T-cell (primary cell): ENCODE measurements around the gene IL17RA. TPM values are rescaled to one million over a fixed set of nuclear protein-coding genes. Genes with fewer than 3 reads are reported as not detected.

Experiments
- ATAC-seq, 4 experiments: fragments of 200-7000 bp in 3 of 4; fragments of 150-1000 bp in 1 of 4; cut with Tn5 transposase; replicated peaks in 1 of 4; 1 replicate in 3 of 4; 2 replicates in 1 of 4; pipeline ENCODE4 v1.10.0; 2021; ENCODE audit warnings: moderate library complexity in 3 of 4, mild to moderate bottlenecking in 2 of 4, moderate number of reproducible peaks in 1 of 4
- CTCF ChIA-PET, 2 donors: fragments of 300-600 bp; sonication (Branson Sonifier 250); formaldehyde crosslinking; loops; one replicate each; lab custom pipeline; 2022; ENCODE audit warnings: antibody characterized with exemption in 2 of 2; lab: Charles Lee
- POLR2A ChIA-PET, 2 donors: fragments of 300-600 bp; sonication (Branson Sonifier 250); formaldehyde crosslinking; loops; one replicate each; lab custom pipeline; 2022; ENCODE audit warnings: antibody characterized with exemption in 2 of 2; lab: Charles Lee
- DNase-seq, 35 experiments: peaks; one replicate each; pipeline versions ENCODE4 v3.0.0 to v3.0.0-alpha.2; 2013 to 2023
- H3K27ac ChIP-seq: one replicate; pipeline ENCODE4 v1.5.1; 2013; ENCODE audit warnings: low read length
- H3K27me3 ChIP-seq, 2 experiments: replicated peaks in 1 of 2; 1 replicate in 1 of 2; 2 replicates in 1 of 2; pipeline versions ENCODE4 v1.6.1 to v1.7.0; 2013; ENCODE audit warnings: low read length in 1 of 2, mixed read lengths in 1 of 2; ENCODE audit not compliant: control insufficient read depth in 2 of 2, insufficient read depth in 2 of 2; ENCODE audit errors: extremely low read depth in 1 of 2
- H3K36me3 ChIP-seq, 2 donors: 1 replicate in 1 of 2; 2 replicates in 1 of 2; pipeline versions ENCODE4 v1.6.1 to v1.7.0; 2013; ENCODE audit warnings: low read length in 1 of 2; ENCODE audit not compliant: control insufficient read depth in 2 of 2, insufficient read depth in 1 of 2; ENCODE audit errors: extremely low read depth in 1 of 2
- H3K4me1 ChIP-seq, 2 experiments: 1 replicate in 1 of 2; 2 replicates in 1 of 2; pipeline versions ENCODE4 v1.6.1 to v1.7.0; 2013; ENCODE audit warnings: low read length in 2 of 2, mixed read lengths in 1 of 2; ENCODE audit not compliant: insufficient read depth in 2 of 2, control insufficient read depth in 1 of 2; ENCODE audit errors: extremely low read depth in 1 of 2
- H3K4me3 ChIP-seq, 2 donors: 1 replicate in 1 of 2; 2 replicates in 1 of 2; pipeline versions ENCODE4 v1.5.1 to v1.7.0; 2013; ENCODE audit warnings: mild to moderate bottlenecking in 2 of 2, low read length in 1 of 2, moderate library complexity in 1 of 2; ENCODE audit not compliant: control insufficient read depth in 1 of 2; ENCODE audit errors: extremely low read depth in 1 of 2
- H3K9me3 ChIP-seq: 2 replicates; pipeline ENCODE4 v1.7.0; 2013
- H3K27ac Mint-ChIP-seq, 2 donors: one replicate each; pipeline ENCODE4 v1.8.0; 2020 to 2021; ENCODE audit warnings: mild to moderate bottlenecking in 2 of 2, mixed read lengths in 2 of 2
- H3K27me3 Mint-ChIP-seq, 2 donors: one replicate each; pipeline ENCODE4 v1.8.0; 2021 to 2022; ENCODE audit warnings: mixed read lengths in 2 of 2
- H3K36me3 Mint-ChIP-seq: one replicate; pipeline ENCODE4 v1.8.0; 2021; ENCODE audit warnings: mixed read lengths
- H3K4me1 Mint-ChIP-seq, 3 donors: one replicate each; pipeline ENCODE4 v1.8.0; 2020 to 2022; ENCODE audit warnings: mixed read lengths in 3 of 3, mild to moderate bottlenecking in 1 of 3
- H3K4me3 Mint-ChIP-seq, 3 donors: one replicate each; pipeline ENCODE4 v1.8.0; 2020 to 2022; ENCODE audit warnings: mild to moderate bottlenecking in 3 of 3, mixed read lengths in 3 of 3, moderate library complexity in 3 of 3
- H3K9me3 Mint-ChIP-seq, 3 donors: one replicate each; pipeline ENCODE4 v1.8.0; 2020 to 2022; ENCODE audit warnings: mixed read lengths in 3 of 3
- WGBS: methylation state at CpG from one replicate; pipeline ENCODE4 v1.1.5; 2013; ENCODE audit warnings: missing lambda C conversion rate; ENCODE audit not compliant: insufficient coverage; 5-methylcytosine and 5-hydroxymethylcytosine counted together
- total RNA-seq, 35 experiments: library from RNA in 6 of 35; stranded (reverse) in 6 of 35; fragments of 120-200 nt in 1 of 35; gene quantifications; one replicate each; pipeline versions ENCODE4 v1.2.1 to v1.2.4 and lab custom pipeline; 2013 to 2026

IL17RA gene
- total RNA-seq, 5 donors from 2014 or later (not counting 1 experiment from before 2014, with no cell fraction given) = 38.8 to 72.7 (median 61.8) TPM

DNA sequence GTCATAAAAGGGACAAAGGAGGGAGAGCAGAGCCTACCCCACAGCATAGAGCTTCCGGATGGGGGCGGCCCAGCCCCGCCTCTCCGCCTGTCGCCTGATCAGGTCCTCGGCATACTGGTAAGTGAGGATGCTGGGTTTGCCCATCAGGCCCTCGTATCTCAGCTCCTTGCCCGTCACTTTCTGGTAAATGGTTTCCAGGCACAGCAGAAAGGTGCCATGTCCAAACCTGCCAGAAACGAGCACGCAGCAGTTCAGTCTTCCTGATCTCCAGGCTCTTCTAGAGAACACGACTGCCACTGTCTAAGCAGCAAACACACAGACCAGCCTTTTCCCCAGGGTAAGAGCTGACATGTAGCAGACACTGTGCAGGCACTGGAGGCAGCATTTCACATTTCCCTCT is 53.7 kb downstream of the IL17RA start:
- Mint-ChIP-seq H3K27ac (no peak overlapping the region), H3K4me1 (no peaks in the 10 kb centered on the region)
- CTCF ChIA-PET = no interaction called here

DNA sequence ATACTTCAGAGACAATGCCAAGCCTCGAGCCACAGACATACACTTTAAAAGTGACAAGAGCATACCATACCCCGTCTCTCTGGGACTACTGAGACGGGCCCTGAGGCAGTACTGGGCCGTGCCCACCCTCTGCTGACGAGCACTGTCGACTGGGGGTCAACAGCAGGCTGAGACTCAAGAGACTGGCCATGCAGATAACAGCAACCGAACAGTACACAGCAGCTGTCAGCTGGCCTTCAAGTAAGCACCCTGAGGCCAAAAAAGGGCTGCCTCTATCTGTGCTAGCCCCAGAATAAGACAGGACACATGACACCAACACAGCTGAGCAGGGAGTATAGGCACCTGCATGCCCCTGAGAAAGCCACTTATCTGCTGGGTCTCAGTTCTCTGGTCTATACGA is 55.2 kb downstream of the IL17RA start:
- Histone ChIP-seq H3K27ac (no peak overlapping the region), H3K27me3 (no peaks in the 10 kb centered on the region), H3K4me1 (no peaks in the 10 kb centered on the region), H3K4me3 (no peak overlapping the region), H3K9me3 (no peaks in the 10 kb centered on the region), H3K36me3 (peaks cover 17 to 52% of the 10 kb centered on the region in 2 donors)
- H3K9me3 Mint-ChIP-seq = no peaks in the 10 kb centered on the region
- 89% methylated on average over 8 of the region's 8 CpGs for WGBS
- DNase-seq (no peak), ATAC-seq (no peak)
- H3K27me3 Mint-ChIP-seq = no peaks in the 10 kb centered on the region
- ChIA-PET POLR2A (no interaction called here), CTCF (no interaction called here)
- H3K27ac Mint-ChIP-seq = no peak overlapping the region
- no peak overlapping the region for H3K4me3 Mint-ChIP-seq
- H3K4me1 Mint-ChIP-seq = no peaks in the 10 kb centered on the region
- peaks cover 37% of the 10 kb centered on the region for H3K36me3 Mint-ChIP-seq

More for the DNA sequence above, 53.7 kb downstream of the IL17RA start:
- Histone ChIP-seq H3K4me1 (no peaks in the 10 kb centered on the region), H3K4me3 (no peak overlapping the region), H3K36me3 (peaks cover 15 to 44% of the 10 kb centered on the region in 2 donors), H3K27me3 (no peaks in the 10 kb centered on the region), H3K9me3 (no peaks in the 10 kb centered on the region), H3K27ac (no peak overlapping the region)
- ATAC-seq (no peak), DNase-seq (no peak)
- H3K27me3 Mint-ChIP-seq = no peaks in the 10 kb centered on the region
- H3K36me3 Mint-ChIP-seq = peaks cover 40% of the 10 kb centered on the region
- H3K9me3 Mint-ChIP-seq = no peaks in the 10 kb centered on the region
- H3K4me3 Mint-ChIP-seq = no peak overlapping the region
- WGBS = 95% methylated on average over 9 of the region's 11 CpGs
- POLR2A ChIA-PET = no interaction called here

DNA sequence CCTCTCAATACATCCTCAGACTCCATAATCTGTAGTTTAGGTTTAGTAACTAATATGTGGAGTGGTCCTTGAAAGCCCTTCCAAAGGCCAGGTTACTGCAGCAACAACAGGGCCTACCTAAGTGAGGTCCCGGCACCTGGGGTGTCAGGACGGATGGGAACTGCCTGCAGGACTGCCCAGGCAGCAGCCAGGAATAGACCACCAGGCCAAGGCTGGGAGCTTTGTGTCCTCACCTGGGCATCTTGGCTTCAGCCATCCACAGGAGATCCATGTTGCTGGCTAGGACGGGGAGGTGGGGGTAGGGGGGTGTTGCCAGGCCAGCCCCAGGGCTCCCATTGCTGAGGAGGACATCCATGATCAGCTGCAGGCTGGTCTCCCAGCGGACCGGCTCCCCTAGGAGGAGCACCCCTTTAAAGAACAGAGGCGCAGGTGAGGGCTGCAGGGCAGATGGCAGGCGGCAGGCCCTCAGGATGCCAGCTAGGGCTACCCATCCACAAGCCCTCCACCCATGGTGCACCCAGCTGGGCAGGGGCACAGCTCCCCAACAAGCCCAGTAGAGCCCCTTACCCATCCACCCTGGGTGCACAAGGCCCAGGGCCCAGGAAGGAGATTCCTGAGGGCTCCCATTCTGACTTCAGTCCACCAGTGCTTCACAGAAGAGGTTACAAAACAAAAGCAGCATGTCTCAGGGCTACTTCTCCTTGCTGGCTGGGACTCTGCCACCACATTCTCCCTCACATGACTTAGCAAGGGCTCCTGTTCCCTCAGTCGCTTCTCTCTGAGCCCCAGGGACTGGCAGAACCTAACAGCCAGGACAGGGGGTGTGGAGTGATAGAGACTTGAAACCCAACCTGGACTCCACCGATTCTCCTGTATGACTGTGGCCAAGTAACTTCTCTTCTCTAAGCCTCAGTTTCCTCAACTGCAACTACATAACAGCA is 56.3 kb downstream of the IL17RA start:
- POLR2A ChIA-PET = no interaction called here
- H3K27me3 Mint-ChIP-seq = no peaks in the 10 kb centered on the region
- no peaks in the 10 kb centered on the region for H3K4me1 Mint-ChIP-seq
- Histone ChIP-seq H3K4me3 (no peak overlapping the region), H3K9me3 (no peaks in the 10 kb centered on the region), H3K36me3 (peaks cover 19 to 55% of the 10 kb centered on the region in 2 donors), H3K27me3 (no peaks in the 10 kb centered on the region), H3K4me1 (no peaks in the 10 kb centered on the region), H3K27ac (no peak overlapping the region)
- 93% methylated on average over 5 of the region's 9 CpGs for WGBS
- no peaks in the 10 kb centered on the region for H3K9me3 Mint-ChIP-seq
- H3K27ac Mint-ChIP-seq = no peak overlapping the region
- peaks cover 33% of the 10 kb centered on the region for H3K36me3 Mint-ChIP-seq
- no peak for DNase-seq
- CTCF ChIA-PET = no interaction called here
- no peak overlapping the region for H3K4me3 Mint-ChIP-seq
- ATAC-seq = no peak

DNA sequence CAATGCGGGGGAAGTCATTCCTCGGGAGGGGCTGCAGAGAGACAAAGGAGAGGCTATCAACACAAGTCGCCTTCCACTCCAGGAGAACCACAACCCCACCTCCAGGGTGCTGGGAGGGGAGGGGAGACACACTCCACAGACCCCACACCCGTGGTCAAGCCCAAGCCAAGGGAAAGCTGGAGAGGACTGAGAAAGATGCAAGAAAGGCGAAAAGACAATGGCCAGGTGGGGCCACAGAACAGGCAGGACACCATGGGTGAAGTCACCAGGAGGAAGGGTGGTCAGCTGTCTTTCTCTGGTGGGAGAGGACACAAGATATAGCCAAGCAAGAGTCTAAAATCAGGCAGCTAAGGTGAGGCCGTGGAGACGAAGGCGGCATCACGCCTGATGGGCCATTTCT is 58.3 kb downstream of the IL17RA start:
- Histone ChIP-seq H3K4me3 (no peak overlapping the region), H3K27me3 (no peaks in the 10 kb centered on the region), H3K27ac (no peak overlapping the region), H3K36me3 (peaks cover 19 to 54% of the 10 kb centered on the region in 2 donors), H3K9me3 (no peaks in the 10 kb centered on the region), H3K4me1 (no peaks in the 10 kb centered on the region)
- 100% methylated on average over 5 of the region's 9 CpGs for WGBS
- no peak for ATAC-seq
- H3K36me3 Mint-ChIP-seq = peaks cover 29% of the 10 kb centered on the region
- POLR2A ChIA-PET = no interaction called here
- no peaks in the 10 kb centered on the region for H3K9me3 Mint-ChIP-seq
- no peak overlapping the region for H3K4me3 Mint-ChIP-seq
- H3K27ac Mint-ChIP-seq = no peak overlapping the region
- H3K4me1 Mint-ChIP-seq = peaks cover 0 to 3% (median 0%) of the 10 kb centered on the region in 3 donors
- CTCF ChIA-PET = interaction anchor here in 1 of 2 donors (0.6 to 1.1 kb wide), 2 partner anchors 14 to 29 kb away, joined by 3 to 5 read pairs; no protein-coding TSS in a partner anchor
- DNase-seq = no peak
- no peaks in the 10 kb centered on the region for H3K27me3 Mint-ChIP-seq

DNA sequence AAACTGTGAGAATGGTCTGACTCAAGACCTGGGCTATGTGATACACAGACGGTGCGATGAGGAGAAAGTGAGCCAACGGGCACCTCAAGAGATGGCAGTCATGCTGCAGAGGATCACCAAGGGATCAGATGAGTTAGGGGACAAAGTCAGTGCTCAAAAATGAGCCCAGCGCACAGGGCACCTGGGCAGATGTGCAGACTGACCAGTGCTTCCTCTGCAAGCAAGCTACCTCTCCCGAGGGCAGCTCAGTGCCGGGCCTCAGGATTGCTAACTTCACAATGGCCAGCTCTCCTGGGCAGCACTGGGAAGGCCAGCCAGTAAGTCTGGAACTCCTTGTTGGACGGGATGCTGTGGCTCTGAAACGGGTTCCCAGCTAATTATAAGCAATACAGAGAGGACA is 59.0 kb downstream of the IL17RA start:
- H3K4me1 ChIP-seq = no peaks in the 10 kb centered on the region
- Mint-ChIP-seq H3K4me1 (peaks cover 0 to 3% (median 0%) of the 10 kb centered on the region in 3 donors), H3K27me3 (no peaks in the 10 kb centered on the region), H3K27ac (no peak overlapping the region), H3K4me3 (no peak overlapping the region), H3K36me3 (peaks cover 26% of the 10 kb centered on the region), H3K9me3 (no peaks in the 10 kb centered on the region)
- no peaks in the 10 kb centered on the region for H3K27me3 ChIP-seq
- no peak overlapping the region for H3K27ac ChIP-seq
- peaks cover 19 to 55% of the 10 kb centered on the region in 2 donors for H3K36me3 ChIP-seq
- ChIA-PET CTCF (interaction anchor here in 1 of 2 donors (1.1 kb wide), 1 partner anchor 28 kb away, joined by 5 read pairs; no protein-coding TSS in a partner anchor), POLR2A (no interaction called here)
- DNase-seq (no peak), ATAC-seq (no peak)
- WGBS = 100% methylated on average over 7 of the region's 8 CpGs
- H3K9me3 ChIP-seq = no peaks in the 10 kb centered on the region
- H3K4me3 ChIP-seq = no peak overlapping the region

DNA sequence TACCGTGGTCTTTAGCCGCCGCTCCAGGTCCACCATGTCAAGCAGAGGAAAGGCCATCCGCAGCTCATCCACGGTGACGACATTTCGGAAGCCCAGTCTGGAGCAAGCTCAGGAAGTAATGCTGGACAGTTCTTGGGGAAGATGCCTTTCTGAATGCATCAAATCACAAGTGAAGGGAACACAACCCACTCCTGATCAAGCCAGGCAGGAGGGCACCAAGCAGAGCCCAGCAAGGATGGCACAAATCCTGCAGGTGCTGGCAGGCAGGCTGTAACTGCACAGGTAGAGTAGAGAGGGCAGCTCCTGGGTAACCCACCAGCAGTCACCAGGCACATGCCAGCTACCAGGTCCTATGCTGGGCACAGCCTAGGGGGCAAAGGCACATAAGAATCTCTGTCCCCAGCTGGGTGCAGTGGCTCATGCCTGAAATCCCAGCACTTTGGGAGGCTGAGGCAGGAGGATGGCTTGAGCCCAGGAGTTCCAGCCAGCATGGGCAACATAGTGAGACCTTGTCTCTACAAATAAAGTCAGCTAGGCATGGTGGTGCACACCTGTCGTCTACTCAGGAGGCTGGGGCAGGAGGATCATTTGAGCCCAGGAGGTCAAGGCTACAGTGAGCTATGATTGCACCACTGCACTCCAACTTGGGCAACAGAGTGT is 60.4 kb downstream of the IL17RA start:
- WGBS = 80% methylated on average over 7 of the region's 8 CpGs
- Mint-ChIP-seq H3K9me3 (no peaks in the 10 kb centered on the region), H3K4me3 (no peak overlapping the region), H3K4me1 (peaks cover 0 to 3% (median 0%) of the 10 kb centered on the region in 3 donors), H3K27me3 (no peaks in the 10 kb centered on the region), H3K27ac (no peak overlapping the region), H3K36me3 (peaks cover 25% of the 10 kb centered on the region)
- no peak for DNase-seq
- no peak for ATAC-seq
- Histone ChIP-seq H3K27ac (no peak overlapping the region), H3K4me1 (no peaks in the 10 kb centered on the region), H3K36me3 (peaks cover 17 to 61% of the 10 kb centered on the region in 2 donors), H3K9me3 (no peaks in the 10 kb centered on the region), H3K27me3 (no peaks in the 10 kb centered on the region), H3K4me3 (no peak overlapping the region)
- ChIA-PET POLR2A (no interaction called here), CTCF (no interaction called here)
